ENCODE data around the gene NFATC1.

The NFATC1 gene

GRCh38 chr18:79488311-79489050 lies 92.8 kb downstream of the NFATC1 start:
- no peaks in the 10 kb centered on the region for H3K9me3 ChIP-seq (ENCODE audit: control insufficient read depth, insufficient read depth, low read length)
- H3K4me2 ChIP-seq (ENCODE audit: low read length): no peak overlapping the region
- H3K4me1 ChIP-seq (ENCODE audit: control insufficient read depth, low read length): peaks cover 6% of the 10 kb centered on the region; the same call in 1 of the 2 replicates
- H4K20me1 ChIP-seq (ENCODE audit: control insufficient read depth, insufficient read depth, low read depth, low read length): no peaks in the 10 kb centered on the region
- no peaks in the 10 kb centered on the region for H3K9me2 ChIP-seq (replicated peaks; ENCODE audit: control insufficient read depth, low read length)
- no peaks in the 10 kb centered on the region for H3K27me3 ChIP-seq (ENCODE audit: control insufficient read depth, low read length)
- H3K27ac ChIP-seq (ENCODE audit: low read depth, low read length): no peak overlapping the region
- no peaks in the 10 kb centered on the region for H3F3A ChIP-seq (ENCODE audit: control insufficient read depth, insufficient read depth)
- peaks cover 6% of the 10 kb centered on the region; the same call in 1 of the 2 replicates for H3K36me3 ChIP-seq (ENCODE audit: control insufficient read depth, low read length)
- TF ChIP-seq CTCF (IDR thresholded peaks at IDR 0.05; ENCODE audit: low read depth, low read length, poor library complexity, severe bottlenecking) (no peak), EZH2phosphoT487 (IDR thresholded peaks at IDR 0.05; ENCODE audit: borderline replicate concordance, low read length) (no peak)
- no peak overlapping the region for H3K4me3 ChIP-seq (ENCODE audit: low read length)
- H3K79me2 ChIP-seq (ENCODE audit: control insufficient read depth, low read length): no peaks in the 10 kb centered on the region

- Histone ChIP-seq H3K27ac (ENCODE audit: low read depth, low read length) (no peak overlapping the region), H3K36me3 (ENCODE audit: control insufficient read depth, low read length) (peaks cover 6% of the 10 kb centered on the region; the same call in 1 of the 2 replicates), H3K79me2 (ENCODE audit: control insufficient read depth, low read length) (no peaks in the 10 kb centered on the region), H4K20me1 (ENCODE audit: control insufficient read depth, insufficient read depth, low read depth, low read length) (no peaks in the 10 kb centered on the region), H3K27me3 (ENCODE audit: control insufficient read depth, low read length) (no peaks in the 10 kb centered on the region), H3F3A (ENCODE audit: control insufficient read depth, insufficient read depth) (no peaks in the 10 kb centered on the region), H3K9me3 (ENCODE audit: control insufficient read depth, insufficient read depth, low read length) (no peaks in the 10 kb centered on the region), H3K4me2 (ENCODE audit: low read length) (no peak overlapping the region), H3K4me1 (ENCODE audit: control insufficient read depth, low read length) (peaks cover 6% of the 10 kb centered on the region; the same call in 1 of the 2 replicates), H3K9me2 (replicated peaks; ENCODE audit: control insufficient read depth, low read length) (no peaks in the 10 kb centered on the region), H3K4me3 (ENCODE audit: low read length) (no peak overlapping the region)
- TF ChIP-seq CTCF (IDR thresholded peaks at IDR 0.05; ENCODE audit: low read depth, low read length, poor library complexity, severe bottlenecking) (no peak), EZH2phosphoT487 (IDR thresholded peaks at IDR 0.05; ENCODE audit: borderline replicate concordance, low read length) (no peak)
Measured at GRCh38 chr18:79489051-79489898, 93.5 kb downstream of the NFATC1 start.

- H3K4me1 ChIP-seq (ENCODE audit: control insufficient read depth, low read length): peaks cover 11% of the 10 kb centered on the region
- peaks cover 6% of the 10 kb centered on the region; the same call in 1 of the 2 replicates for H3K36me3 ChIP-seq (ENCODE audit: control insufficient read depth, low read length)
- no peak for TF ChIP-seq CTCF (IDR thresholded peaks at IDR 0.05; ENCODE audit: low read depth, low read length, poor library complexity, severe bottlenecking)
- TF ChIP-seq EZH2phosphoT487 (IDR thresholded peaks at IDR 0.05; ENCODE audit: borderline replicate concordance, low read length): no peak
Measured at GRCh38 chr18:79489899-79490625, 94.3 kb downstream of the NFATC1 start.

More at GRCh38 chr18:79489899-79490625, 94.3 kb downstream of the NFATC1 start:
- Histone ChIP-seq H3K9me2 (replicated peaks; ENCODE audit: control insufficient read depth, low read length) (no peaks in the 10 kb centered on the region), H4K20me1 (ENCODE audit: control insufficient read depth, insufficient read depth, low read depth, low read length) (no peaks in the 10 kb centered on the region), H3K79me2 (ENCODE audit: control insufficient read depth, low read length) (no peaks in the 10 kb centered on the region), H3F3A (ENCODE audit: control insufficient read depth, insufficient read depth) (peaks cover under 1% of the 10 kb centered on the region), H3K4me3 (ENCODE audit: low read length) (no peak overlapping the region), H3K27ac (ENCODE audit: low read depth, low read length) (no peak overlapping the region), H3K4me2 (ENCODE audit: low read length) (no peak overlapping the region), H3K27me3 (ENCODE audit: control insufficient read depth, low read length) (no peaks in the 10 kb centered on the region), H3K9me3 (ENCODE audit: control insufficient read depth, insufficient read depth, low read length) (no peaks in the 10 kb centered on the region)
